ENCODE results near the gene NT5M.
A peak's percentile ranks its signal among the peaks of the same experiment; 100 is the strongest.
"Not testable (repeated sequence)": the region's sequence is repeated elsewhere in the genome, so short reads cannot be mapped to it uniquely, and the experiment has no call there.

The NT5M gene

DNA sequence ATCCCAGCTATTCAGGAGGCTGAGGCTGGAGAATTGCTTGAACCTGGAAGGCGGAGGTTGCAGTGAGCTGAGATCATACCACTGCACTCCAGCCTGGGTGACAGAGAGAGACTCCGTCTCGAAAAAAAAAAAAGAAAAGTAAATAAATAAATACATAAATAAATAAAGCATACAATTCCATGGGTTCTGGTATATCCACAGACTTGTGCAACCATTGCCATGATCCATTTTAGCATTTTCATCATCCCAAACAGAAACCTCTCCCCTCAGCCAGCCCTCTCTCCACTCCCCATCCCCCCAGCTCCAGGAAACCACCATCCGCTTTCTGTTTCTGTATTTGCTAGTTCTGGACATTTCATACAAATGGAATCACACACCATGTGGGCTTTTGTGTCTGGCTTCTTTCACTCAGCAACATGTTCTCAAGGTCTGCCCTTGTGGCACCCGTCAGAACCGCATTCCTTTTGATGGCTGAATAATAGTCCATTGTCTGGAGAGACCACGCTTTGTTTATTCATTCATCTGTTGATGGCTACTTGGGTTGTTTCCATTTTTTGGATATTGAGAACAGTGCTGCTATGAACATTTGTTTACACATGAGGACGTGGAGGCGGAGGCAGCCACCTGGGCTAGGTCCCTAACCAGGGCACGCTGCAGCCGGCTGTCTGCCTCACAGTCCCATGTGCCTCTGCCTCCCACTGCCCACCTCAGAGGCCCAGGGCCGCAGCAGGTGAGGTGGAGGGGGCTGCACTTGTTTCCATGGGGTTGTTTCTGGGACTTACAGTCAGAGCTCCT lies 76.2 kb downstream of the NT5M start:
- no peak for DNase-seq

DNA sequence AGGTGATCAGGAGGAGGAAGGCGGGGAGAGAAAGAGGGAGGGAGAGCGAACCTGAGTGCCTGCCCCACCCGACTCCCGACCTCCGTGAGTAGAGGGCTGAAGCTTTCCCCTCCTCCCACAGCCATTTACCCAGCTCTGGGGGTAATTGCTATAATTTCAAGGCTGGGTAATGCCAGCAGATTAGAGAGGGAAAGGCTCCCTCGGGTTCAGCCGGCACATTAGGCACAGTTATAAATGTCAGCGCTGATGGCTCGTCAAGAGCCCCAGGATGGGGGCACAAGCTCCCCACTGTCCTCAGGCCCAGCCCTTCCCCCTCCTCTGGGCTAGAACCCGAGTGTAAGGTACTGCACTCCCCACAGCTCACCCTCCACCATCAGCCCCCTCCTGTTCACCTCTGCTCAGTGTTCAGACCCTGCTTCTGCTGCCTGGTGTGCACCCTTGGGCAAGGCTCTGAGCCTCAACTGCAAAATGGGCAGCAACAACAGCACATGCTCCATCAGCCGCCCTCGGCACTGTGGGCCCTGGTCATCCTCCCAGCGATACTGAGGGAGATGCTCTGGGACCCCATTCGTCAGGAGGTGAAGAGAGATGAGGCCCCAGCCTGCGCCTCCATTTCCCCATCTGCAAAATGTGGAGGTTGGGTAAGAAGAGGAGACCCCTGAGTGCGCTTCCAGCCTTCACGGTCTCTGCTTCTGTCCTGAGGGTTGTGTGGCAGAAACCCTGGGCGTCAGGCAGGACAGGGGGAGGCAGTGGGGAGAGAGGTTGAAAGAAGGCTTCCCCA lies 77.2 kb downstream of the NT5M start:
- DNase-seq, result no peak

DNA sequence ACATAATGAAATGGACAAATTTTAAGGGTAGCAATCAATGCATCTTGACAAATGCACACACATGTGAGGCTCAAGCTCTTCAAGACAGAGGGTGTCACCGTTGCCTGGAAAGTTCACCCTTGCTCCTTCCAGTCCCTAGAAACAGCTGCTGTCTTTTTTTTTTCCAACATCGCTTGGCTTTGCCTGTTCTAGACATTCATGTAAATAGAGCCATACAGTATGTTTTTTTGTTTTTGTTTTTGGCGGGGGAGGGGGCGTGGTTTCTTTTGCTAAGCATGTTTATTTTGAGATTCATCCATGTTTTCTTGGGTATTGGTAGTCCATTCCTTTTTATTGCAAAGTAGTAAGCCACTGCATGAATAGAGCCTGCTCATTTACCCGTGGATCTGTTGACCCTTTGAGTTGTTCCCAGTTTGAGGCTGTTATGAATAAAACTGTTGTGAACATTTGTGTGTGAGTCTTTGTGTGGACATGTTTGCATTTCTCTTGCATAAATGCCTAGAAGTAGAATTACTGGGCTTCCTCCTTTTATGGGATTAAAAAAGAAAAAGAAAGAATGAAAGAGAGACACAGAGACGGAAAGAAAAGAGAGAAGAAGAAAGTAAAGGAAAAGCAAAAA lies 78.4 kb downstream of the NT5M start:
- DNase-seq, result no peak

DNA sequence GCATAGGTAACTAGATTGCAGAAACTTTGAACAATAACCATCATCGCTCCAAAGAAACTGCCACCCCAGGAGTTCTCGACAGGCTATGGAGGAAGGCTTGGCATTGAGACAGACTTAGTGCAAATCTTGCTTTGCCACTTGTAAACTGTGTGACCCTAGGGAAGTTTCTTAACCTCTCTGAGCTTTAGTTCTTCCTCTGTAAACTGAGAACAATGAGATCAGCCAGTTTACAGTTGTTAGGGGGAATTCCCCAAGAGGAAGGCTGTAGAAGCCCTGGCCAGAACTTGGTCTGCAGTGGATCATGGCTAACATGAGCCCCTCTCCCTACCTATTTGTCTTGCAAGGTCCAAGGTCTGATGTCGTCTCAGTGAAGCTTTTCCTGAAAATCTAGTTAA lies 78.9 kb downstream of the NT5M start:
- no peak for DNase-seq

DNA sequence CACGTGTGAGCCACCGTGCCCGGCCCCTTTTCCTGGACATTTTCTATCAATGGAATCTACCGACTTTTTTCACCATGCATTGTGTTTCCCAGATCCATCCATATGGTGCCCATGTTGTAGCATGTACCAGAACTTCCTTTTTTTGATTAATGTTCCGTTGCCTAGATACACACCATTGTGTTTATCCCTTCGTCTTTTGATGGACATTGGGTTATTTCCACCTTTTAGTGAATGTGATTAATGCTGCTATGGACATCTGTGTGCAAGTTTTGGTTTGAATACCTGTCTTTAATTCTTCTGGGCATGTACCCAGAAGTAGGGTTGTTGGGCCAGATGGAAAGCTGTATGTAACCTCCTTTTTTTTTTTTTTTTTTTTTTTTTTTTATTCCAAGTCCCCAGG lies 79.8 kb downstream of the NT5M start:
- DNase-seq, result no peak

DNA sequence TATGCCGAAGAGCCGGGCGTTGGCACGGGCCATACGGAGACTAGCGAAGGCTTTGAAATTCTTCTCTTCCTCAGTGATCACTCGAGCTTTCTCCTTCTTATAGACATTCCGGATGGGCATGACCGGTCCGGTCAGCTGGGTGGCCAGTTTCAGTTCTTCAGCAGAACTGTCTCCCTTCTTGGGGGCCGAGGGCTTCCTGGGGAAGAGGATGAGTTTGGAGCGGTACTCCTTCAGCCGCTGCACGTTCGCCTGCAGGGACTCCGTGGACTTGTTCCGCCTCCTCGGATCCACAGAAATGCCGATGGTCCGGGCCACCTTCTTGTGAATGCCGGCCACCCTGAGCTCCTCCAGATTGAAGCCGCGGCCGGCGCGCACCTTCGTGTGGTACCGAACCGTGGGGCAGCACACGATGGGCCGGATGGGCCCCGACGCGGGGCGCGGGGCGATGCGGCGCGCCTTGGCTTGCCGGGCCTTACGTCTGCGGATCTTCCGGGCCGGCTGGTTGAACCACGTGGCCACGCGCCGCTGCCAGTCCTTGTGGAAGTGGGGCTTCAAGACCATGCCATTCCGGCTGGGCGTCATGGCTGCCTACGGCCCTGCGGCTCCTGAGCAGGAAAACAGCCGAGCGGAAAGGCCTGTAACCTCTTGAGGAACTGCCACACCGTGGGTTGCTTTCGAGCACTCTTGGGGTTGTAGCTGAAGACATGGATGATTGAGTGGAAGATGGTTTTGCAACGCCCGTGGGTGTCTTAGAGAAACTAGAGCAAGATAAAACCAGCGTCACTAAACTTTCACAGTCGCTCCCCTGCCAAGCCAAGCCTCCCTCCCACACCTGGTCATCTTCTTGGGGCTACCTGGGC lies 80.5 kb downstream of the NT5M start:
- DNase-seq, result not testable (repeated sequence)

DNA sequence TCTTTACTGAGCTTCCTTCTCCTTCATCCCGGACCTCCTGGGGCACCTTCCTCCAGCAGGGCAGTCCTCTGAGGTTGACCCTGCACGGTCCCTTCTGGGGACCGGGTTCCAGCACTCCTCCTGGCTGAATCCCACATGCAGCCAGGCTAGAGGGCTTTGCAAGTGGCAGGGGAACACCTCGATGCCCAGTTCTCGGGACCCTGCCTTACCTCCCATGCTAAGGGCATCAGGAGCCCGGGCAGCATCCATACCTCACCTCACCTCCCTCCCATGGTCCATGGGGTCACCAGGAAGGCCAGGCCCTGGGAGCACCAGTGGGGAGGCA lies 81.1 kb downstream of the NT5M start:
- DNase-seq, result no peak

DNA sequence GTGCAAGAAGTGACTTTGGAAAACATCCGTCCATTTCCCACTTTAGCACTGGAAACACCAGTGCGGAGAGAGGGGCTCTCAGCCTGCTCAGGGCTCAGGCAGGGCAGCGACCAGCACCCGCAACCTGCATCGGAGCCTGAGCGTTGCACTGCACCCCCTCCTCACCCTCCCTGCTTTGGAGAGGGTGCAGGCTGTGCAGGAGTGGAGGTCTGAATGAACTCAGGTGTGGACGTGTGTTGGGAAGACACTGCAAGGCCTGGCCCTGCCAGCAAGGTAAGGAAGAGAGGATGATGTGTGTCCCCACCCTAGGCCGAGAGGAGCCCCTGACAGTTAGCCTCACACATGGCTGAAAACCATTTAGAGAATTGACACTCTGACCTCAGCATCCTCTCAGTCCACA lies 81.8 kb downstream of the NT5M start:
- no peak for DNase-seq

DNA sequence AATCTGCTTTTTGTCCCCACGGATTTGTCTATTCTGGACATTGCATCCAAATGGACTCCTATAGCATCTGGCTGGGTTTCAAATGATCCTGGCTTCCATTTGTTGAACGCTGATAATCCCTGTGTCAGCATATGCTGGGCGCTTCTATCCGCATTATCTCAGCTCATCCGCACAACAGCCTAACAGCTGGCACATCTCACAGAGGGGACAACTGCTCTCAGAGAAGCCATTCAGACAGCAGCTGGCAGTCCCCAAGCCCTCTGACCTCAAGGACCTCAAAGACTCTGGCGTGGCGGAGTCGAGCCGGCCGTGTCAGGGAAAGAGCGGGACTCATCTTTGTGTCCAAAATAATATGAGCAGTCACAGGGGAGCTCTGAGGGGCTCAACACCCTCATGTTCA lies 82.3 kb downstream of the NT5M start:
- no peak for DNase-seq

DNA sequence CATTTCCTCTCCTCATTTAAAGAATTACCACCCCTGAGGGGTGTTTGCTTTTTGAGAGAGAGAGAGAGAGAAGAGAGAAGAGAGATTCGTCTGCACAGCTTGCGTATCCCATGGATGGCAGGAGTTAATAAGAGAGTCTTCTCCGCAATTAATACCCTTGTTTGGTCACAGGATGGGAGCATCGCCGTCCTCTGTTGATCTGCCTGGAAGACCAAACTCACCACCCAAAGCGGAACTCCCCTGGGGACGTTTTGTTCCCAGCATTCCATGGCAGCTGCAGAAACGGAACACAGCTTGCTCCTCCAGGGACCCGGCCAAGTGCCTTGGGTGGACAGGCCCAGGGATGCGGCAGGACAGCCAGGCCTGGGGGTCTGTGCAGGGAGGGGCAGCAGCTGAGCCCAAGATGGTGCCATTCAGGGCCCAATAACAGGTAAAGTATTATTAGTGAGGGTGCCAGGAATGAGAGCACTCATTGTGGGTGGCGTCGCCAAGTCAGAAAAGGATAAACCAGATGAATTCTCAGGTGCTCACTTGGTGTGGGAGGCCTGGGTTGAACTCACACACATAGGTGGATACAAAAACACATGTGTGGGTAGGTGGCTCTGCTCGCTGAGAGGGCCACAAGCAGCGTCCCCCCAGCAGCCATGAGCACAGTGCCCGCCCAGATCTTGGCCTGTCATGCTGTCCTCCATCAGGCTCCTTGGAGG lies 83.1 kb downstream of the NT5M start:
- DNase-seq, result no peak

DNA sequence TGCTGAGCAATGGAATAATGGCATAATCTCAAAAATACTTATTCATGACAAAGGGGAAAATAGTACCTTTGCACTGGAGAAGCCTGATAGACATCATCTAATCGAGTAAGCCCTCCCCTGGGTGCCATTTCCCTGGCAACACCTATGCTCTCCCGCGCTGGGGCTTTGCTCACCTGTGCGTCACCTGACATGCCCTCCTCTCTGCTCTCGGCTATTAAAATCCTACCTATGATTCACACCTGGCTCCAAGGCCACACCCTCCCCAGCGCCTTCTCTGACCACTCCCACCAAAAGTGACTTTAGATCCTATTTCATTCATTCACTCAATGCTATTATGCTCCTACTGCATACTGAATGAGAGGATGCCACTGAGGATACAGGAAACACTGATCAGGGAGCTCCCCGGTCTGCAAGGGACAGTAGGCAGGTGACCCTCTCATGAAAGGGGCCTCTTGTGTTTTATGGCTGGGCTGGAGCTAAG lies 83.9 kb downstream of the NT5M start:
- no peak for DNase-seq

DNA sequence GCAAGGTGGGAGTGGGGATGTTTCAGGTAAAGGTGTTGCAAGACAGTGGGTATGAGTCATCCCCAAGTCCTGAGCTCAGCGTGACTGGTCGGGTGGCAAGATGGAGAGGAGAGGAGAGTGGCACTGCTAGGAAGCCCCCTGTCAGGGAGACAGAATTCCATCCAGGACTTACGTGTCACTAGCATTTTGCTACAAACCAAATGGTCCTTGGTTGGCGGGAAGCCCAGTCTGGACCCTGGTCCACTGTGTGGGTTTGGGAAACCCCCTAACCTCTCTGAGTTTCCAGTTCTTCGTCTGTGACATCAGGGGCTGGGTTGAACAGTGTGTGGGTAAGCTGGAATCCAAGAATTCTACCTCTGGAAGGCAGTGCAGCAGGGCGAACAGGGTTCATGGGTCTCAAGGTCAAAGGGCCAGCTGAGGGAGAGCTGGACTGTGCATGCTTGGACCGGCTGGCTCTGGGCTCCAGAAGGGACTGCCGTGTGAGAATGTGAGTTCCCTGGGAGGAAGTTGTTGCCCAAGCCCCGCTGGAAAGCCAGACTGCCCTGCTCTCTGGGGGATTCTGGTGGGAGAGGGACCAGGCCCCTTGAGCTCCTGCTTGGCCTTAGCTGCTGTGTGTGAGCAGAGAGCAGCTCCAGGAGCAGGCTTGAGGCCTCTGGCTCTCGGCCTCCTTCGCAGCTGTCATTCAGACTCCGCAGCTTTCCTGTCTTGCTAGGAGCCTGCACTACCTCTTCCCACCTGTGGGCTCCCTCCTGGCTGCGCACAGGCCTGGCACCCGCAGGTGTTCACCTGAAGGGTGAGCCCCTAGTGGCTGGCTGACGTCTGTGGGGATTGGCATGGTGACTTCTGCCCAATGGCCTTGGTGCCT lies 84.6 kb downstream of the NT5M start:
- DNase-seq, result no peak

DNA sequence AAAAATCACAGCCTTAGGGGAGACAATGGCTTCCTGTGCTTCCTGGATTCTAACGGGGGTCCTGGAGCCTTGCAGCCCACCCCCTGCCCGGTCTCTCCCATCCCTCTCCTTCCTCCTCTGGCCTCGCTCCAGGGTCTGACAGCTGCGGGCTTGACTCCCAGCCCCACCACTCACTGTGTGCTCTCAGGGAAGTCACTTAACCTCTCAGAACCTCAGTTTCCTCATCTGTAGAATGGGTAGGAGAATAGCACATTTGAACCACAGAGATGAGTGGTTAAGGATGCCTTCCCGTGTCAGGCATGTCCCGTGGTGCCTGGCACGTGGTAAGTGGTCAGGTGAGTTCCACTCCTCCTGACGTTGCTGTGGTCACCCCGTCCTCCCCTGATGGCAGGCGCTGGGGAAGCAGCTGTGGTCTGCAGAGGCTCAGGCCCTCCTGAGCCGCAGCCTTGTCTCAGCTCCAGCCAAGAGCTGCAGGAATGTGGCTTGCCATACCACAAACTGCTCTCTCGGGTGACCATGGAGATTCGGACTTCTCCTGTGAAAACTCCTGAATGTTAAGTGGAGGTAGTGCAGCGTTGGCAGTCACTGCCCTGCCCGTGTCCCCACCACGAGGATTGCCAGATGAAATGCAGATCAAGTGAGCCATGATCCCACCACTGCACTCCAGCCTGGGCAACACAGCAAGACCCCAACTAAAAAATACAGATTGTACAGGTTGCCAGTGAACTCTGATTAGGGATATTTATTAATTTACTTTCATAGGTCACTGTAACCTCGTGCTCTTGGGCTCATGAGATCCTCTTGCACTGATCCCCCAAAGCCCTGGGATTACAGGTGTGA lies 85.7 kb downstream of the NT5M start:
- no peak for DNase-seq

DNA sequence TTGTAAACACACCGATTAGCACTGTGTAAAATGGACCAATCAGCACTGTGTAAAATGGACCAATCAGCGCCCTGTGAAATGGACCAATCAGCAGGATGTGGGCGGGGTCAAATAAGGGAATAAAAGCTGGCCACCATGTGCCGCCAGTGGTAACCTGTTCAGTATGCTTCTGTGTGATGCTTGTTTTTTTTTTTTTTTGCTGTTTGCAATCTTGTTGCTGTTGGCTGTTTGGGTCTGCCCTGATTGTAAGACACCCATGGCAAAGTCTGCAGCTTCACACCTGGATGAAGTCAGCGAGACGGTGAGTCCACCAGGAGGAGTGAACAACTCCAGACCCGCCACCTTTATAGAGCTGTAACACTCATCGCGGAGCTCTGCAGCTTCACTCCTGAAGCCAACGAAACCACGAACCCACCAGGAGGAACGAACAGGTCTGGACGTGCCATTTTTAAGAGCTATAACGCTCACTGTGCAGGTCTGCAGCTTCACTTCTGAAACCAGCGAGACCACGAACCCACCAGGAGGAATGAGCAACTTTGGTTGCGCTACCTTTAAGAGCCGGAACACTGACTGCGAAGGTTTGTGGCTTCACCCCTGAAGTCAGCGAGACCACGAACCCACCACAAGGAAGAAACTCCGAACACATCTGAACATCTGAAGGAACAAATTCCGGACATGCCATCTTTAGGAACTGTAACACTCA lies 88.6 kb downstream of the NT5M start:
- DNase-seq, result peak; percentile 54

DNA sequence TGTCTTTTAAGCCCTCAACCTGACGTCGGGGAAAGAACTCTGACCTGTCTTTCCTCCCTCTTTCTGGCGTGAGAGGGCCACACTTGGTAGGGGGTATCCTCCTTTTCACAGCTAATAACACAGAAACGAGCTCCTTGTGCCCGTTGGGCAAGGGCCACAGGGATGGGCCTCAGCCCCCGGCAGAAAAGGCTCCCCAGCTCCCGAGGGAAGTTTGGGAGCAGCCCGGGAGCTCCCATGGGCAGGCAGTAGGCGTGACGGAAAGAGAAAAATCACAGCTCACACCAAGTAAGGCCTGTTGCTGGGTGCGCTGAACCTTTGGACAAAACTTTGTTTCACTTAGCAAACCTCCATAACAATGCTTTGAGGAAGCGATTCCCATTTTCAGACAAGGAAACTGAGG lies 90.8 kb downstream of the NT5M start:
- DNase-seq, result no peak

DNA sequence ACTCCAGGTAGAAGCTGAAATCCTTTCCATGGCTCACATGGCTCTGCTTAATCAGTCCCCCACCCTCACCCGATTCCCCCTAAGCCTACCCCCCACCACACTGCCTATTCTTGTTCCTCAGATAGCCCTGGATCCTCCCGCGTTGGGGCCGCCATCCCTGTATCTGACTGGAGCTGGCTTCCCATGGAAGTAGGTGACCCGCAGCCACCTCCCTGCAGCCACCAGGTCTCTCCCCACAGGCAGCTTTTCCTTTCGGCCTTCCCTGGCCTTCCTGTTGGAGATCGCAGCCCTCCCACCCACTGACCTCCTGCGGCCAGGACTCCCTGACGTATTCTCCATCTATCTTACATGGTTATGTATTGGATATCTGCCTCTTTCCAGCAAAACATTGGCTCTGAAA lies 91.3 kb downstream of the NT5M start:
- DNase-seq, result no peak

DNA sequence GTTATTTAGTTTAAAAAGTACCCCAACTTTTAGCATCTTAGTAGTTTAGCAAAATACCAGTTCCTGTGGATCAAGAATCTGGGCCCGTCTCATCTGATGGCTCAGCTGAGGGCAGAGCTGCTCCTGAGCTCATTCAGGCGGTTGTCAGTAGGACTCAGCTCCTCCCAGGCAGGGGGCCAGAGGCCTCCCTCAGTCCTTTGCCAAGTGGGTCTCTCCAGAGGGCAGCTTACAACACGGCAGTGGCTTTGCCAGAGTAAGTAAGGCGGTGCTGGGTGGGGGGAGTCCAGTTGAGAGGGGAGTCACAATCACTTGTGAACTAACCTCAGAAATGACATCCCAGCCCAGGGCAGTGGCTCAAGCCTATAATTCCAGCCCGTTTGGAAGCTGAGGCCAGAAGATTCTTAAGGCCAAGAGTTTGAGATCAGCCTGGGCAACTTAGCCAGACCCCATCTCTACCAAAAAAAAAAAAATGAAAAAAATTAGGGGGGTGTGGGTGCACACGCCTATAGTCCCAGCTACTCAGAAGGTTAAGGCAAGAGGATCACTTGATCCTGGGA lies 92.2 kb downstream of the NT5M start:
- no peak for DNase-seq

DNA sequence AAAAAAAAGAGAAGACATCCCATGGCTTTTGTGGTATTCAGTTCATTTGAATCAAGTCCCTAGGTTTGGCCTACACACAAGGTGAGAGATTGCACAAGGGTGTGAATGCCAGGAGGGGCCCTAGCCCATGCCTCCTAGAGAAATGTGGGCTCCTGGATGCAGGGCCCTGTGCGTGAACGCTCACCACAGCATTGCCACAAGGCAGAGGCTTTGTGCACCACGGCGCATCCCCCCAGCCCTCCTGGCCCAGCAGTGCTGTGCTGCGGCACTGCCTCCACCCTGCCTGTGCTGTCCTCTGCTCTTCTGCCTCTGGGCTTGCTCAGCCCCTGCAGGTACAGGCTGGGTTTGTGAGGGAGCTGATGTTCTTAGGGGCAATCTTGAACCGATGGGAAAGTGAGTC lies 92.7 kb downstream of the NT5M start:
- no peak for DNase-seq
